WTC11 (cell line): ENCODE measurements around the gene VPS39.

Source experiments
- RELA ChIP-seq: sonication (generic); formaldehyde crosslinking; IDR thresholded peaks from 2 replicates; pipeline ENCODE4 v1.8.1; 2022; ENCODE audit warnings: missing genetic modification reagents, mild to moderate bottlenecking, borderline replicate concordance
- TCF7 ChIP-seq: sonication (generic); formaldehyde crosslinking; IDR thresholded peaks from 2 replicates; pipeline ENCODE4 v1.8.0; 2022; ENCODE audit warnings: mild to moderate bottlenecking, low read depth, missing genetic modification reagents, moderate library complexity

DNA sequence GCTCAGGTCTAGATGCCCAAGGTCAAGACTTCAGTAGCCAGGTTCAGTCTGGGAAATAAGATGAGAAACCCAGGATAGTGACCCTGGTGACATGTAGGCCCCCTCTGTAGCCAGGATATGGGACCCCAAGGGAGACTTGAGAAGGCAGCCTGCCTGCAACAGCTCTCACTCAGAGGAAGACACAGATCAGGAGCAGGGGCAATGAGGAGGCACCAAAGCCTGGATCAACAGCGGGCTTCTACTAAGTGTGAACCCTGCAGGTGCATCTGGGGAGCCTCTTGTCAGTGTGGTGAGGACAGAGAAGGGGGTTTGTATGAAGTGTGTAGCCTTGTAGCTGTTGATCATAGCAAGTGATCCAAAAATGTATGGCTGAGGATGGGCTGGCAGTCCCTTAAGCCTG, 77.1 kb downstream of the VPS39 start:
- TF ChIP-seq RELA (CRISPR knock-in tag) (no peak), TCF7 (CRISPR knock-in tag) (no peak)
